H1 (cell line): ENCODE data around the gene SPOPL. TPM values are rescaled to one million over a fixed set of nuclear protein-coding genes. Genes with fewer than 3 reads are reported as not detected.

Experiments used
- CTCF ChIA-PET: fragments of 300-600 bp; sonication (Branson Sonifier 250); formaldehyde crosslinking; loops from one replicate; lab custom pipeline; 2021; ENCODE audit not compliant: partially characterized antibody; lab: Charles Lee
- POLR2A ChIA-PET: fragments of 300-600 bp; sonication (Branson Sonifier 250); formaldehyde crosslinking; loops from one replicate; lab custom pipeline; 2021; ENCODE audit warnings: inconsistent platforms; ENCODE audit not compliant: partially characterized antibody; lab: Charles Lee
- DNase-seq, 2 experiments: peaks; one replicate each; pipeline versions ENCODE4 v3.0.0 to v3.0.0-alpha.2; 2010 to 2022; ENCODE audit warnings: low spot score in 2 of 2, low read depth in 1 of 2, mixed read lengths in 1 of 2
- FAIRE-seq: peaks from 2 replicates; lab custom pipeline; 2011; peaks lifted over from hg19 to GRCh38; lab: Jason Lieb, UNC
- H2AFZ ChIP-seq: 2 replicates; pipeline ENCODE4 v1.8.1; 2012; ENCODE audit warnings: low read length, inconsistent platforms
- H2AK5ac ChIP-seq: 2 replicates; pipeline ENCODE4 v1.6.1; 2013; ENCODE audit warnings: low read depth, low read length
- H2BK120ac ChIP-seq: replicated peaks from 2 replicates; pipeline ENCODE3; 2013; ENCODE audit warnings: low read depth, low read length, inconsistent platforms
- H2BK12ac ChIP-seq: 2 replicates; pipeline ENCODE4 v1.6.1; 2013; ENCODE audit warnings: low read depth, low read length
- H2BK15ac ChIP-seq: 2 replicates; pipeline ENCODE4 v1.6.1; 2013; ENCODE audit warnings: low read length
- H2BK20ac ChIP-seq: 2 replicates; pipeline ENCODE4 v1.6.1; 2013; ENCODE audit warnings: low read length
- H2BK5ac ChIP-seq: 2 replicates; pipeline ENCODE4 v1.6.1; 2013; ENCODE audit warnings: low read depth, low read length
- H3K14ac ChIP-seq: 2 replicates; pipeline ENCODE4 v1.6.1; 2013; ENCODE audit warnings: inconsistent platforms; ENCODE audit not compliant: insufficient read length
- H3K18ac ChIP-seq: 2 replicates; pipeline ENCODE4 v1.6.1; 2013; ENCODE audit warnings: low read length; ENCODE audit errors: extremely low read depth
- H3K23ac ChIP-seq: 2 replicates; pipeline ENCODE4 v1.6.1; 2013; ENCODE audit warnings: inconsistent platforms; ENCODE audit not compliant: insufficient read length
- H3K23me2 ChIP-seq: 2 replicates; pipeline ENCODE4 v1.6.1; 2013; ENCODE audit warnings: low read depth, low read length
- H3K27ac ChIP-seq: 2 replicates; pipeline ENCODE4 v1.6.1; 2011; ENCODE audit warnings: low read depth, low read length, inconsistent platforms
- H3K27me3 ChIP-seq, 4 experiments: replicated peaks in 1 of 4; 1 replicate in 1 of 4; 2 replicates in 3 of 4; pipeline versions ENCODE4 v1.6.1 to v1.8.1; 2011 to 2013; ENCODE audit warnings: low read length in 3 of 4, mild to moderate bottlenecking in 3 of 4, inconsistent platforms in 2 of 4, mixed read lengths in 2 of 4, moderate library complexity in 1 of 4; ENCODE audit not compliant: control insufficient read depth in 3 of 4, insufficient read depth in 3 of 4; ENCODE audit errors: extremely low read depth in 1 of 4
- H3K36me3 ChIP-seq, 4 experiments: 2 replicates each; pipeline versions ENCODE4 v1.6.1 to v1.8.1; 2011 to 2013; ENCODE audit warnings: mild to moderate bottlenecking in 4 of 4, low read length in 3 of 4, moderate library complexity in 2 of 4, control low read depth in 1 of 4, inconsistent platforms in 1 of 4; ENCODE audit not compliant: insufficient read depth in 4 of 4, control insufficient read depth in 2 of 4
- H3K4ac ChIP-seq: replicated peaks from 2 replicates; pipeline ENCODE3; 2013; ENCODE audit warnings: low read length, low read depth, mixed read lengths, inconsistent platforms; ENCODE audit not compliant: insufficient read length
- H3K4me1 ChIP-seq, 4 experiments: replicated peaks in 1 of 4; 1 replicate in 1 of 4; 2 replicates in 3 of 4; pipeline versions ENCODE4 v1.6.1 to v1.8.1; 2011 to 2013; ENCODE audit warnings: low read length in 3 of 4, inconsistent platforms in 2 of 4, mixed read lengths in 1 of 4; ENCODE audit not compliant: insufficient read depth in 4 of 4, control insufficient read depth in 3 of 4
- H3K4me2 ChIP-seq, 2 experiments: 2 replicates each; pipeline versions ENCODE4 v1.6.1 to v1.8.1; 2011 to 2013; ENCODE audit warnings: low read depth in 2 of 2, low read length in 2 of 2, control low read depth in 1 of 2, inconsistent platforms in 1 of 2, mild to moderate bottlenecking in 1 of 2; ENCODE audit not compliant: insufficient read depth in 1 of 2
- H3K4me3 ChIP-seq, 4 experiments: fragments of 200-600, 300-600 bp in 1 of 4; sonication (generic), shearing (Covaris generic), sonication (Bioruptor Twin) in 1 of 4; 2 replicates each; pipeline versions ENCODE4 v1.5.1 to v1.8.1; 2011 to 2016; ENCODE audit warnings: low read length in 4 of 4, low read depth in 3 of 4, control low read depth in 2 of 4, inconsistent platforms in 2 of 4, mild to moderate bottlenecking in 2 of 4, mixed read lengths in 1 of 4, moderate library complexity in 1 of 4; ENCODE audit not compliant: insufficient read depth in 2 of 4; ENCODE audit errors: extremely low read depth in 1 of 4
- H3K56ac ChIP-seq: replicated peaks from 2 replicates; pipeline ENCODE3; 2013; ENCODE audit warnings: low read depth, mild to moderate bottlenecking, mixed read lengths, low read length, inconsistent platforms; ENCODE audit not compliant: insufficient read length
- H3K79me1 ChIP-seq: 2 replicates; pipeline ENCODE4 v1.6.1; 2013; ENCODE audit warnings: low read depth, low read length, control low read depth
- H3K79me2 ChIP-seq, 2 experiments: 2 replicates each; pipeline versions ENCODE4 v1.6.1 to v1.8.1; 2012 to 2013; ENCODE audit warnings: low read length in 2 of 2, mild to moderate bottlenecking in 2 of 2, inconsistent platforms in 1 of 2; ENCODE audit not compliant: insufficient read depth in 2 of 2, control insufficient read depth in 1 of 2
- H3K9ac ChIP-seq, 4 experiments: replicated peaks in 1 of 4; 1 replicate in 1 of 4; 2 replicates in 3 of 4; pipeline versions ENCODE4 v1.6.1 to v1.8.1; 2011 to 2013; ENCODE audit warnings: low read depth in 3 of 4, low read length in 3 of 4, control low read depth in 2 of 4, mild to moderate bottlenecking in 2 of 4, moderate library complexity in 2 of 4, inconsistent platforms in 1 of 4; ENCODE audit errors: extremely low read depth in 1 of 4
- H3K9me3 ChIP-seq, 2 experiments: 2 replicates each; pipeline versions ENCODE4 v1.6.1 to v1.8.1; 2012 to 2013; ENCODE audit warnings: mild to moderate bottlenecking in 2 of 2, moderate library complexity in 2 of 2, control low read depth in 1 of 2, inconsistent platforms in 1 of 2, low read depth in 1 of 2, low read length in 1 of 2, mixed read lengths in 1 of 2; ENCODE audit not compliant: insufficient read depth in 2 of 2
- H4K20me1 ChIP-seq, 2 experiments: replicated peaks in 1 of 2; 2 replicates each; pipeline versions ENCODE3 to v1.8.1; 2011 to 2013; ENCODE audit warnings: inconsistent platforms in 2 of 2, low read length in 2 of 2, mild to moderate bottlenecking in 1 of 2; ENCODE audit not compliant: insufficient read depth in 2 of 2, control insufficient read depth in 1 of 2
- H4K5ac ChIP-seq: 2 replicates; pipeline ENCODE4 v1.6.1; 2013; ENCODE audit warnings: low read length, low read depth, mixed read lengths, inconsistent platforms; ENCODE audit not compliant: insufficient read length
- H4K8ac ChIP-seq: 2 replicates; pipeline ENCODE4 v1.8.0; 2013; ENCODE audit warnings: mild to moderate bottlenecking, moderate library complexity, low read length, inconsistent platforms; ENCODE audit not compliant: insufficient read depth; ENCODE audit errors: extremely low read depth
- H4K91ac ChIP-seq: replicated peaks from 2 replicates; pipeline ENCODE3; 2013; ENCODE audit warnings: low read length, mixed read lengths, inconsistent platforms; ENCODE audit not compliant: insufficient read length
- CBX5 ChIP-seq: fragments of 300-800, 300-1000 bp; sonication (generic); IDR thresholded peaks from 2 replicates; pipeline ENCODE4 v1.7.1; 2016; ENCODE audit warnings: antibody characterized with exemption, low read length, low read depth
- CHD2 ChIP-seq: IDR thresholded peaks from 2 replicates; pipeline ENCODE4 v1.6.1; 2012; ENCODE audit warnings: low read length, improper control_type of control experiment
- GTF2F1 ChIP-seq: IDR thresholded peaks from 2 replicates; pipeline ENCODE4 v1.6.1; 2012; ENCODE audit warnings: low read depth, low read length, improper control_type of control experiment, borderline replicate concordance
- RAD21 ChIP-seq, 2 experiments: IDR thresholded peaks in 1 of 2; conservative IDR thresholded peaks in 1 of 2; 2 replicates each; pipeline ENCODE4 v1.6.1; 2011; ENCODE audit warnings: low read depth in 2 of 2, low read length in 2 of 2, improper control_type of control experiment in 1 of 2, inconsistent platforms in 1 of 2, mild to moderate bottlenecking in 1 of 2, moderate library complexity in 1 of 2
- SP1 ChIP-seq: IDR thresholded peaks from 2 replicates; pipeline ENCODE4 v1.6.1; 2011; ENCODE audit warnings: low read depth, low read length
- SP4 ChIP-seq: IDR thresholded peaks from 2 replicates; pipeline ENCODE4 v1.6.1; 2012; ENCODE audit warnings: low read length, inconsistent platforms
- TCF12 ChIP-seq: IDR thresholded peaks from 2 replicates; pipeline ENCODE4 v1.6.1; 2011; ENCODE audit warnings: low read depth, mild to moderate bottlenecking, low read length
- YY1 ChIP-seq: IDR thresholded peaks from 2 replicates; pipeline ENCODE4 v1.6.1; 2011; ENCODE audit warnings: low read depth, mild to moderate bottlenecking, low read length
- ZNF274 ChIP-seq: IDR thresholded peaks from 2 replicates; pipeline ENCODE4 v1.7.0; 2012; ENCODE audit warnings: low read length, borderline replicate concordance; ENCODE audit errors: extremely low read depth
- WGBS, 2 experiments: shearing (Covaris generic) in 1 of 2; methylation state at CpG; one replicate each; pipeline versions ENCODE4 v1.1.6 to v1.1.7; 2013 to 2015; ENCODE audit warnings: low lambda C conversion rate in 2 of 2, mixed read lengths in 2 of 2, inconsistent platforms in 1 of 2, low coverage in 1 of 2, missing lambda C conversion rate in 1 of 2; ENCODE audit not compliant: insufficient replicate concordance in 2 of 2, insufficient coverage in 1 of 2, insufficient read length in 1 of 2; ENCODE audit errors: extremely low coverage in 1 of 2, missing lambda C conversion rate in 1 of 2; 5-methylcytosine and 5-hydroxymethylcytosine counted together
- polyA plus RNA-seq, 7 experiments: library from polyadenylated mRNA; depleted of rRNA in 3 of 7; stranded (reverse) in 5 of 7; unstranded in 2 of 7; fragments of >200 nt in 5 of 7; fragments of 200-250 nt in 2 of 7; gene quantifications; 1 replicate in 5 of 7; 2 replicates in 1 of 7; 4 replicates in 1 of 7; pipeline versions ENCODE4 v1.2.1 to v1.2.3, GENCODE V29; 2011 to 2013; ENCODE audit warnings: missing spikeins in 2 of 7, mixed read lengths in 2 of 7
- total RNA-seq: library from RNA; stranded (reverse); fragmentation: NEBNext Ultra II Directional; extraction: Animal tissue kit (Norgen Biotek cat#: 25700); gene quantifications from 2 replicates; pipeline ENCODE4 v1.2.1, GENCODE V29; 2021
- TF ChIP-seq, protein P1 (sequence below): IDR thresholded peaks from 2 replicates; pipeline ENCODE4 v1.6.1; 2012; ENCODE audit warnings: low read length, inconsistent platforms

Gene SPOPL
- total and polyA plus RNA-seq, 2 of the 8 experiments (the other 6 are each of a cell fraction or from before 2014, with no cell fraction given) = 1.9 to 14.5 TPM

DNA sequence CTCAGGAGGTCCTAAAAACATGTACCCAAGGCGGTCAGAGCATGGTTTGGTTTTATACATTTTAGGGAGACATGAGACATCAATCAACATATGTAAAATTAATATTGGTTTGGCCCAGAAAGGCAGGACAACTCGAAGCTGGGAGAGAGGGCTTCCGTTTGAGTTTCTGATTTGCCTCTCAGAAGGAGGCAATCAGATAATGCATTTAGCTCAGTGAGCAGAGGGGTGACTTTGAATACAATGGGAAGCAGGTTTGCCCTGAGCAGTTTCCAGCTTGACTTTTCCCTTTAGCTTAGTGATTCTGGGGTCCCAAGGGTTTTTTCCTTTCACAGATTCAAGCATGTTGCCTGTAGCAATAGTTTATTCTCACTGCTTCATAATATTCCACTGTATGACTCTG, 12.6 kb downstream of the SPOPL start:
- Histone ChIP-seq H3K9me3 (no peaks in the 10 kb centered on the region), H2BK120ac (no peak overlapping the region), H2BK12ac (no peak overlapping the region), H3K4me3 (no peak overlapping the region), H2BK5ac (no peak overlapping the region), H4K5ac (no peak overlapping the region), H2BK15ac (no peak overlapping the region), H3K9ac (no peak overlapping the region), H3K14ac (no peak overlapping the region), H3K23me2 (no peaks in the 10 kb centered on the region), H4K20me1 (peaks cover 2 to 4% of the 10 kb centered on the region in 2 experiments), H3K27ac (no peak overlapping the region), H3K4ac (no peak overlapping the region), H3K18ac (no peak overlapping the region), H3K79me1 (peaks cover 5% of the 10 kb centered on the region; the same call in 1 of the 2 replicates), H3K27me3 (no peaks in the 10 kb centered on the region), H2AFZ (no peak overlapping the region), H4K8ac (no peak overlapping the region), H2BK20ac (no peak overlapping the region), H3K4me2 (no peak overlapping the region), H3K4me1 (peaks cover 4 to 9% (median 4%) of the 10 kb centered on the region in 4 experiments; a peak in 5 of 7 replicates), H3K79me2 (peaks cover 0 to 95% of the 10 kb centered on the region in 2 experiments; a peak in 3 of 4 replicates), H4K91ac (no peak overlapping the region), H3K36me3 (no peaks in the 10 kb centered on the region), H3K56ac (no peak overlapping the region)
- no peak for FAIRE-seq
- ChIA-PET CTCF (interaction anchor here (1.1 to 1.5 kb wide), 2 partner anchors 248 to 272 kb away, joined by 3 read pairs; no protein-coding TSS in a partner anchor), POLR2A (interaction anchor here (0.9 to 1.3 kb wide), 3 partner anchors 11 to 13 kb away, joined by 3 read pairs; no protein-coding TSS in a partner anchor)
- 68% methylated on average over 3 of the region's 3 CpGs; no CpG with 5 or more reads in 1 of the 2 experiments for WGBS, 2 experiments
- TF ChIP-seq CHD2 (no peak), YY1 (no peak), GTF2F1 (no peak), CBX5 (no peak), ZNF274 (no peak), RAD21 (IDR thresholded peaks at IDR 0.05 in 1 of 2, conservative IDR thresholded peaks at IDR 0.05 in 1 of 2; ENCODE audit: low read depth in 2 of 2, low read length in 2 of 2) (no peak), SP1 (no peak), TCF12 (no peak), SP4 (no peak)
- TF ChIP-seq, protein P1, sequence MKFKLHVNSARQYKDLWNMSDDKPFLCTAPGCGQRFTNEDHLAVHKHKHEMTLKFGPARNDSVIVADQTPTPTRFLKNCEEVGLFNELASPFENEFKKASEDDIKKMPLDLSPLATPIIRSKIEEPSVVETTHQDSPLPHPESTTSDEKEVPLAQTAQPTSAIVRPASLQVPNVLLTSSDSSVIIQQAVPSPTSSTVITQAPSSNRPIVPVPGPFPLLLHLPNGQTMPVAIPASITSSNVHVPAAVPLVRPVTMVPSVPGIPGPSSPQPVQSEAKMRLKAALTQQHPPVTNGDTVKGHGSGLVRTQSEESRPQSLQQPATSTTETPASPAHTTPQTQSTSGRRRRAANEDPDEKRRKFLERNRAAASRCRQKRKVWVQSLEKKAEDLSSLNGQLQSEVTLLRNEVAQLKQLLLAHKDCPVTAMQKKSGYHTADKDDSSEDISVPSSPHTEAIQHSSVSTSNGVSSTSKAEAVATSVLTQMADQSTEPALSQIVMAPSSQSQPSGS = no peak
- TF ChIP-seq, all 59 proteins: peak for 0
- no peak for DNase-seq
- H3K23ac ChIP-seq = no peak overlapping the region
- H2AK5ac ChIP-seq = no peak overlapping the region
